ENCODE data around the gene ZBED2.

GRCh38 chr3:111603679-111604078, 8.5 kb upstream of the ZBED2 start:
- TF ChIP-seq CTCF (IDR thresholded peaks at IDR 0.05; ENCODE audit: extremely low read depth in 1 of 2, insufficient read depth in 1 of 2, low read depth in 1 of 2, low read length in 2 of 2) (no peak), POLR2A (IDR thresholded peaks at IDR 0.05; ENCODE audit: low read depth, low read length) (no peak), POLR2AphosphoS5 (IDR thresholded peaks at IDR 0.05; ENCODE audit: insufficient read depth, low read depth, low read length) (no peak)

Measured in endothelial cell of umbilical vein (primary cell).